Epithelial cell of esophagus (primary cell): Measurements from ENCODE around the gene INO80.

ENCODE experiments used
- DNase-seq: peaks from one replicate; pipeline ENCODE4 v3.0.0; 2010; ENCODE audit warnings: low read depth
- H3K4me3 ChIP-seq: 2 replicates; pipeline ENCODE4 v1.5.1; 2011; ENCODE audit warnings: mild to moderate bottlenecking, low read length, control low read depth
- CTCF ChIP-seq: IDR thresholded peaks from 2 replicates; pipeline ENCODE4 v1.5.1; 2011; ENCODE audit warnings: low read depth, mild to moderate bottlenecking, low read length, control low read depth, inconsistent platforms; ENCODE audit not compliant: insufficient read depth; ENCODE audit errors: missing control alignments

The INO80 gene

DNA sequence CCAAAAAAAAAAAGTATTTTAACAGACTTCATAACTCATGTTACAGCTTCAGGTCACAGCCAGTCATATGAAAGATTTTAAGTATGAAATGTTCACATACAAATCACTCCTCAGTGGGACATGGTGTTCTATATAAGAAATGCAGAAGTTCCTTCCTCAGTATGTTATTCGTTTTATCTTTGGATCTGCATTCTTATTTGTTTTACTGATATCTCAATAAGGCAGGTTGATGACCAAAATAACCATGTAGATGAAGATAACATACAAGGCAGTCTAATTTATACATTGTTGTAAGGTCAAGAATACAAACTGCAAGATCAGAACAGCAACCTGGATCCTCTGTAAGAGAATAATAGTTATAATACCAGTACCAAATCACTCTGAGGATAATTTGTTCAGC is 87.2 kb downstream of the INO80 start:
- TF ChIP-seq CTCF: no peak
- DNase-seq: no peak
- H3K4me3 ChIP-seq: no peak overlapping the region

- no peak for DNase-seq
- H3K4me3 ChIP-seq: no peak overlapping the region
- TF ChIP-seq CTCF: no peak
Observed at GRCh38 chr15:41025393-41025792, 90.7 kb downstream of the INO80 start.

DNA sequence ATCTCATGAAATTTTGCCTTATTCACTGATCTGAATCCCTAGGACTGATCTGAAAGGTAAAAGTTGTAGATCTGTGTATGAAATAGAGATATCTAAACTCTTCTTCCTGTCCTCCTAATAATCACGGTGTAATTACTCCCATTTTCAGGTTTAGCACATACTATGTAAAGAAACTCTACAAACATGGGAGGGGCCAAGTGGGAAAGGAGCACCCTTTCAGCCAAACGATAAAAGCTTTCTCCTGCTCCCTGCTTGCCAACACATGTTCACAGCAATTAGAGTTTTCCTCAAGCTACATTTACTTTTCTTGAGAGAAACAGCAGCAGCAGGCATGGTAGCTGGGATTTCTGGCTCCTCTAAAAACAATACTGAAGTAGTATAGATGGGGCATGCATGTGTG is 91.2 kb downstream of the INO80 start:
- no peak overlapping the region for H3K4me3 ChIP-seq
- DNase-seq: no peak
- no peak for TF ChIP-seq CTCF

DNA sequence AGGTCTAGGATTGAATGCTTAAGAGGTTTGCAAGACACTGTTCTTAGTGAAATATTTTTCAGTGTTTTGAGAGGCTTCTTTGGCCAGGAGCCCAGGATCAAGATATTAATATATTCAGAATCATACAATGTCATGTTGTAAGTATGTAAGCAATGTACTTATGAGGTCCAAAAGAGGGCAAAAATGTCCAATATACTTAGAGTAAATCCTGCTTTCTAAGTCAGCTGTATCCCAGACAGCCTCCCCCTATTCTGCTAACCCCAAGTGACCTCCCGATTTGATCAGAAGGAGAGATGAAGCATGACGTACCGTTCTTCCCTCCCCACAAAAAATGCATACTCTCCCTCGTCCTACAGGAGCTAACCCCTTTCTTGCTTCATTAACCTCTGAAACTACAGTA is 91.9 kb downstream of the INO80 start:
- no peak for TF ChIP-seq CTCF
- DNase-seq: no peak
- H3K4me3 ChIP-seq: no peak overlapping the region

GRCh38 chr15:41022487-41023090 is 93.5 kb downstream of the INO80 start:
- peak; percentile 82 for TF ChIP-seq CTCF
- DNase-seq: peak; percentile 56
- no peak overlapping the region for H3K4me3 ChIP-seq

DNA sequence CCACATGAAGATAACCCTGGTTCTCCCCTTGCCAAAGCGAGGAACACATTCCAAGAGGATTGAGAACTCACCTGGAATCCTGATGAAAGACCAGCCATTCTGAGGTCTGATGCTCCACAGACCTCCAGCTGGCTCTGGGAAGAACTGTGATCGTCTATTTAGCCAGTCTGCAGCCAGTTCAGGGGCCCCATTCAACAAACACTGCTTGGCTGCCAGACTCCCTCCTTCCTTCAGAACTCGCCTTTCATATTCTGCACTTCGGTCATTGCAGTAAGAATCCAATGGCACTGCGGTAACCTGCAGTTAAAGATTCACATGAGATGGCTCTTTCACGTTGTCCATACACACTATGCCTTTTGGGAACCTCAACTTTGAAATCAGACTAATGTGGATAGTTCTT is 95.3 kb downstream of the INO80 start:
- DNase-seq: no peak
- H3K4me3 ChIP-seq: no peak overlapping the region
- TF ChIP-seq CTCF: no peak

- no peak for DNase-seq
- no peak for TF ChIP-seq CTCF
- H3K4me3 ChIP-seq: no peak overlapping the region
Observed at GRCh38 chr15:41020311-41020710, 95.8 kb downstream of the INO80 start.
